Mesenteric fat pad (tissue), 1 donor: Measurements from ENCODE around the gene ZSWIM3. TPM values are rescaled to one million over a fixed set of nuclear protein-coding genes. Genes with fewer than 3 reads are reported as not detected.
"Not testable (repeated sequence)": the region's sequence is repeated elsewhere in the genome, so short reads cannot be mapped to it uniquely, and the experiment has no call there.

Source experiments
- DNase-seq: peaks from one replicate; pipeline ENCODE4 v3.0.0-alpha.2; 2020; ENCODE audit warnings: low spot score
- total RNA-seq: library from RNA; stranded (reverse); fragmentation: NEBNext Ultra II Directional; extraction: Animal tissue kit (Norgen Biotek cat#: 25700); gene quantifications from one replicate; pipeline ENCODE4 v1.2.1, GENCODE V29; 2021
- donor health status: DM: yes; HTN: yes; CAD: no.

ZSWIM3 gene
- total RNA-seq, 1 donor from 2014 or later, result 2.2 TPM

DNA sequence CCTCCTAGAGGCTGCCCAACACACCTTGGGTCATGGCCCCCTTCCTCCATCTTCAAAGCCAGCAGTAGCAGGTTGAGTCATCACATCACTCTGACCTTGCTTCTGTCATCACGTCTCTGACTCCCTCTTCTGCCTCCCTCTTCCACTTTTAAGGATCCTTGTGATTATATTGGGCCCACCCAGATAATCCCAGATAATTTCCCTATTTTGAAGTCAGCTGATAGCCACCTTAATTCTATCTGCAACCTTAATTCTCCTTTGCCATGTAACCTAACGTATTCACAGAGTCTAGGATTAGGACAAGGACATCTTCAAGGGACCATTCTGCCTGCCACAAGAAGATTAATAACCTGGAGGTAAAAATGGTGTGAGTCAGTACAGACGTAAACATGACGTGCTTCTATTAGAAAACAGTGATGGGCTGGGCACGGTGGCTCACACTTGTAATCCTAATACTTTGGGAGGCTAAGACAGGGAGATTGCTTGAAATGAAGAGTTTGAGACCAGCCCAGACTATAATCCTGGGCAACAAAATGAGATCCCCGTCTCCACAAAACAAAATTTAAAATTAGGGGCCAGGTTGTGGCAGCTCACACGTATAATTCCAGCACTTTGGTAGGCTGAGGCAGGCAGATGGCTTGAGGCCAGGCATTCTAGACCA lies 3.3 kb downstream of the ZSWIM3 start:
- no peak for DNase-seq

DNA sequence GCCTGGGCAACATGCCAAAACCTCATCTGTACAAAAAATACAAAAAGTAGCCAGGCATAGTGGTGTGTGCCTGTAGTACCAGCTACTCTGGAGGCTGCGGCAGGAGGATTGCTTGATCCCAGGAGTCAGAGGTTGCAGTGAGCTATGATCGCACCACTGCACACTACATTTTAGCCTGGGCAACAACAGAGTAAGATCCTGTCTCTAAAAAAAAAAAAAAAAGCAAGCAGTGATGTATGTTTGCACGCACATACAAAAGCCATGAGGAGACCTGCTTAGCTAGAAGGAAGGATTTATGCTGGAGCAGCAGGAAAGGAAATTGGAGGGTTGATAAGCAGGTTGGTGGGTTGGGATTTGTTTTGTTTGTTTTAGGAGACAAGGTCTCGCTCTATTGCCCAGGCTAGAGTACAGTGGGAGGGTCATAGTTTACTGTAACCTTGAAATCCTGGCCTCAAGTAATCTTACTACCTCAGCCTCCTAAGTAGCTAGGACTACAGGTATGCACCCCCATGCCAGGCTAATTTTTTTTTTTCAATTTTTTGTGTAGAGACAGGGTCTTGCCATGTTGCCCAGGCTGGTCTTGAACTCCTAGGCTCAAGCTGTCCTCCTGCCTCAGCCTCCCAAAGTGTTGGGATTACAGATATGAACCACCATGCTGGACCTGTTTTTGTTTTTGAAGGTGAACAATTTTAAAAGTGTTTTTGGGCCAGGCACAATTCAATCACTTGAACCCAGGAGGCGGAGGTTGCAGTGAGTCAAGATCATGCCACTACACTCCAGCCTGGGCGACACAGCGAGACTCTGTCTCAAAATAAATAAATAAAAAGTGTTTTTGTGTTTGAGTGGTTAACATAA lies 4.0 kb downstream of the ZSWIM3 start:
- no peak for DNase-seq

DNA sequence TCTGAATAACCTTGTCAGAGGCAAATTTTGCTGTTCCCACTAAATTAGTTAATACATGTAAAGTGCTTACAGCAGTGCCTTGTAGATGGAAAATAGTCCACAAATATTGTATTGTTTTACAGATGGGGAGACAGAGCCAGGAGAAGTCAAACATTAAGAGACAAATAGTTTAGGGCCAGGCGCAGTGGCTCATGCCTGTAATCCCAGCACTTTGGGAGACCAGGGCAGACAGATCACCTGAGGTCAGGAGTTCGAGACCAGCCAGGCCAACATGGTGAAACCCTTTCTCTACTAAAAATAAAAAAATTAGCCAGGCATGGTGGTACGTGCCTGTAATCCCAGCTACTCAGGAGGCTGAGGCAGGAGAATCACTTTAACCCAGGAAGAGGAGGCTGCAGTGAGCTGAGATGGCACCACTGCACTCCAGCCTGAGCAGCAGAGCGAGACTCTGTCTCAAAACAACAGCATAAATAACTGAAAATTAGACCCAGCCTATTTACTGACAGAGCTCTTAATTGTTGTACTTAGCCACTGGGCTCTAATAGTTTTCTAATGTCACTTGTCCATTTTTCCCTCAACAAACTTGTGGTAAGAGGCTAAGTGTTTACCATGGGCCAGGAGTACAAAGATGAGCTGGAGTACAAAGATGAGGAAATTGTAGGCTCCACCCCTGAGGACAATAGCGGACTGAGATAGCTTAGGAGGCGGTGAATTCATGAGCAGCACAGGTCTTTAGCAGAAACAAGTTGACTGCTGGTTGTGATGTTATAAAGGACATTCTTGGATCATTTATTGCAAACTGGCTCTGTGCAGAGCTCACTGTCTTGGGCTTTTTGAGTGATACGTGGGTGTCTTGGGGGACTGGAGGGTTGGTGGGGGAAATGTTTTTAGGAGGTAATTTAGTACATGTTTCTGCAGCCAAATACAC lies 6.4 kb downstream of the ZSWIM3 start:
- DNase-seq, result no peak

DNA sequence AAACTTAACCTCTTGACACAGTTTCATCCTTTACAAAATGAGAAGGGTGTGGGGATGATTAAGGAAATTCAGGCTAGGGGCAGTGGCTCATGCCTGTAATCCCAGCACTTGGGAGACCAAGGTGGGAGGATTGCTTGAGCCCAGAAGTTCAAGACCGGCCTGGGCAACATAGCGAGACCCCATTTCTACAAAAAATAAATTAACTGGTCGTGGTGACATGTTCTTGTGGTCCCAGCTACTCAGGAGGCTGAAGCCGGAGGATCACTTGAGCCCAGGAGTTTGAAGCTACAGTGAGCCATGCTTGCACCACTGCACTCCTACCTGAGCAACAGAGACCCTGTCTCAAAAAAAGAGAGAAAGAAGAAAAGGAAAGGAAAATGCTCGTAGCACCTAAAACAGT lies 9.0 kb downstream of the ZSWIM3 start:
- DNase-seq, result no peak

DNA sequence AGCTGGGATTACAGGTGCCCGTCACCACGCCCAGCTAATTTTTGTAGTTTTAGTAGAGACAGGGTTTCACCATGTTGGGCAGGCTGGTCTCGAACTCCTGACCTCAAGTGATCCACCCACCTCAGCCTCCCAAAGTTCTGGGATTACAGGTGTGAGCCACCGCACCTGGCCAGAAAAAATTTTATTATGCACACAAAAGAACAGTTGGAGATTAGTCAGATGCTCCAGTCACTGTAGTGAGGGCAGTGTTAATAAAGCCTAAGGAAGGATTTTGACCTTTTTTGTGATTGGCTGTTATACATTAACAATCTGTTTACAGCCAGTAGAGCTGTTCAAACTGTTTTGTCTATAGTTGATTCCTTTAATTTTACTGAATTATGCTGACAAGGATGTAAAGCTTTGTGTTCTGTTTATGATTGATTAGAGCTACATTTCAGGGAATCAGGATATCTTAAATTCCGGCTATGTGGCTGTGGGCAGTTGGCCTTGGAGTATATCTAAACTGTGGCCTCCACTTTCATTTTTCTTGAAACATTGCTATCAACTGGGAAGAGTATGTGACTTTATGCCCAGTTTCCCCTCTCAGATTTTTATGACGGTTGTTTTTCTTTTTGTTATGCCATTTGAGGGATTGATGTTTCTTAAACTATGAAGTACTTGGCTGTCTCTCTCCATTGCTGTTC lies 9.9 kb downstream of the ZSWIM3 start:
- DNase-seq, result no peak

DNA sequence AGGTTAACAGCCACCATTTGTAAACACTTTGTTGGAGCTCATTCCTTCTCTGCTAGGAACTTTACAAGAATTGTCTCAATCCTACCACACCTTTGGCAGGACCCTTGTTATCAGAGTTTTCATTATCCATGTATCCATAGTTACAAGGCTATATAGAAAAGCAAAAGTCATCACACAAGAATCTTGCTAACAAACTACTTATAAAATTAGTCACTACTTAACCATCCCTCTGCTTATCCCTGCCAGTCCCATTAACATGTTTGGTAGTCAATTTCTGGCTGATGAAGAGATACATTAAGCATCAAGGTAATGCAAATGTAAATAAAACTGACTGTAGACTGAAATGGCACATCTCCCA lies 10.4 kb downstream of the ZSWIM3 start:
- no peak for DNase-seq

DNA sequence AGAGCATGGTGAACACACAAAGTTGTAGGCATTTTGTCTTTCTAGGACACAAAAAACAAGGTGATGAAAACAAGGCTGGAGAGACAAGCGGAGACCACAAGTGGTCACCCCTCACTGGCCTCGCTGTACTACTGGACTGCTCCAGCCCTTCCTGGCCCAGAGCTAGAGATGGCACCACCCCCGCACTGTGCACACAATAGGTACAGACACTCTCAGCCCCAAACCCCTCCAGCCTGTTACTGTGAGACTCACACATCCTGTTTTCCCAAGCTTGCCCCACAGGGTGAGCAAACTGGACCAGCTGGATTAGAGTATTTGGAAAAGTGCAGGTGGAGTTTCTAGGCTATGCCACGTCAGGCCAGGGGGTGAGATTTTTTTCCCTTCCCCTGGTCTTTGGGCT lies 15.2 kb downstream of the ZSWIM3 start:
- no peak for DNase-seq

DNA sequence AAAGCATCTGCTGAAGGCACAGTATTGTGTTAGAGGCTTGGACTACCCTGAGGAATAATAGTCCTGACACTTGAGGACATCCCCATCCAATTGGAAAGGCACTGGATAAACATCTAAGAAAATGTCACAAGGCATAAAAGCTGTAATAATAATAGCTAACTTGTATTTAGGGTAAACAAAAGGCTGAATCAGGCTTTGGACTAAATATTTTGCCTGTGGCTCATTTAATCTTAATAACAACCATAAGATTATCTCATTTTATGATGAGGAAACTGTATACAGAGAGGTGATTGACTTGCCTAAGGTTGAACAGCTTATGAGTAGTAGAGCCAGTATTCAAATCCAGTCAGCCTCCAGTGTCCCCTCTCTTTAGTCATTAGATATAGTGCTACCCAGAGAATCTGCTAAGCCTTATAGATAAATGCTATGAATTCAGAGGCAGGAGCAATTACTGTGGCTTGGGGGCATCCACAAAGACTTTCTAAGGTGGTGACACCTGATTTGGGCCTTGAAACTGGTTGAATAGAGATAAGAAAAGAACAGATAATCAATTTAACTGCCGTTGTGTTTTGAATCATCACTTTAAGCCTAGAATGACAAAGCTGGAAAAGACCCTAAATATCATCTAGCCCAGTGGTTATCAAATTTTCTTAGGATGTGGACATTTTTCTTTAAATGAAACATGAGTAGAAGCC lies 16.1 kb downstream of the ZSWIM3 start:
- no peak for DNase-seq

DNA sequence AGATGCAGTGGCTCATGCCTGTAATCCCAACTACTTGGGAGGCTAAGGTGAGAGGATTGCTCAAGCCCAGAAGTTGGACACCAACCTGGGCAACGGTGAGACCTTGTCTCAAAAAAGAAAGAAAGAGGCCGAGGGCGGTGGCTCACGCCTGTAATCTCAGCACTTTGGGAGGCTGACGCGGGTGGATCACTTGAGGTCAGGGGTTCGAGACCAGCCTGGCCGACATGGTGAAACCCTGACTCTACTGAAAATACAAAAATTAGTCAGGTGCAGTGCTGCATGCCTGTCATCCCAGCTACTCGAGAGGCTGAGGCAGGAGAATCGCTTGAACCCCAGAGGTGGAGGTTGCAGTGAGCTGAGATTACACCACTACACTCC lies 16.7 kb downstream of the ZSWIM3 start:
- not testable (repeated sequence) for DNase-seq

DNA sequence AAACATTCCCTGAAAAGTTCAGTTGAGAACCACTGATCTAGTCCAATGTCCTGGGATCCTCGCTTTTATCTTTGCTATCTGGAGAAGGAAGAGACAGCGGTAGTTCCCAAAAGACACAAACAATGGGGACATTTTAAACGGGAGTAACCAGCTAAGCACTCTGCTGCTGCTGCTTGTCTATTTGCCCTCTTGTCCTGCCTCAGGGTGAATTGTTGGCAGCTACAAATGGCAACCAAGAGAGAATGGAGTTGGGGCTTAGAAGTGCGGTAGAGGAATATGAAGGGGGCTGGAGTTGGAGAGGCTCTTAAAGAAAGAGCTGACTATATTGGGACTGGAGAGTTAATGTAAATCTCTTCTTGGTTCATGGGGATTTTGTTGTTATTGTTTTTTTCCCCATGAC lies 17.2 kb downstream of the ZSWIM3 start:
- DNase-seq, result no peak

DNA sequence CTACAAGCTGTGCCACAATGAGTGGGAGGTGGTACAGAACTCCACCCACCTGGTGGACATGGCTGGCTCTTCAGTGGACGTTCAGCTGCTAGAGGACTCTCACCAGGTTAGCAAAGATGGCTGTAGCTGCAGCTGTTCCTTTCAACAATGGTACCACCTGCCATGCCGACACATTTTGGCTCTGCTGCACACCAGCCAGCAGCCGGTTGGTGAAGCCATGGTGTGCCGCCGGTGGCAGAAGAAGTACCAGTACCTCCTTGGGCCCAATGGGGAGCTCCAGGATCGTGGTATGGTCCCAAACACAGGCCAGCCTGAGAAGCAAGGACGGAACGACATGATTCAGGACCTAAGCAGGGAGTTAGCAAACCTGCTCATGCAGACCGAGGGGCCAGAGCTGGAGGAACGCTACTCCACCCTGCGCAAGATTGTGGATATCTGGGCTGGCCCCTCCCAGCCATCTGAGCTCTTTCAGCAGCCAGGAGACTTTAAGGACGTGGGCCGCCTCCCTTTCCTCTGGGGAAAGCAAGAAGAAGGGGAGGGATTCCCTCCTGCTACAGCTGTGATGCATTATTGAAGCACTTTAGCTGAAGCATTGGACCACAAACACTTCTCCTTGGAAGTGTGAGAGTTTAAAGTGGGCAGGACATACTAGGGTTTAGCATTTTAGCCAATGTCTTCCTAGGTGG lies 20.8 kb downstream of the ZSWIM3 start:
- DNase-seq, result no peak

DNA sequence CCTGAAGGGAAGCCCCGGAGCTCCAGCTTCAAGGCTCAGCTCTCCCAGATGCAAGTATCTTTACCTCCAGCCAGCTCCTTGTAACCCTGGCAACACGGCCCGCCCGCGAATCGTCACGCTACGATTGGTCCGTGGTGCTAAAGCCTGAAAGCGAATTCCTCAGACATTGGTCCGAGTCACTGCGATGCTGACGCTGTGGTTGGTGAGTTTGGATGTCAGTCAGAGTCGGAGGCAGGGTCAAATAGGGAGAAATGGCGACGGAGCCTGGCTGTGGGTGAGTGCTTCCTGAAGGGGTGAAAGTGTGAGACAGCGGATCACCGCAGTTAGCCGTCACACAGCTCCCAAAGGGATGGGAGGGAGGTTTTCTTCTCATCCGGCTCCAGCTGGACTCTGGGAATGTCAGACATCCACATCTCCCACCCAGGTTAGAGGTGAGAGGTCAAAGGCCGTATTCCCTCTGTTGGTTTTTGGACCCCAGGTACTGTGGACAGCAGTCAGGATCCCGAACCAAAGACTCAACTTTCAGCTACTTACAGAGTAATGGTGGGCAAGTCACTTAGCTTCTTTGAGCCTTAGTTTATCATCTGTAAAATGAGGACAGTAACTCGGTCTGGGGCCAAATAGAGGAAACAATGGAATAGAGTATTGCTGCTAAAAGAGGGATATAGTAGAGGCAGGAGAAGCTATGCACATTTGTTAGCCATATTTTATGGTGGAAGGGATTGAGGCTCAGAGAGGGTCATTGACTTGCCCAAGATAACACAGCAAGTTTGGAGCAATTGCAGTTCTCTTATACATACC lies 23.8 kb downstream of the ZSWIM3 start, which contains the start of gene ZSWIM1:
Gene ZSWIM1 (plus strand): TSS at position 240 of the 801 bp plus-strand sequence. CDS start 1,366 bp downstream, outside the sequence.
- DNase-seq, result peak; percentile 99

DNA sequence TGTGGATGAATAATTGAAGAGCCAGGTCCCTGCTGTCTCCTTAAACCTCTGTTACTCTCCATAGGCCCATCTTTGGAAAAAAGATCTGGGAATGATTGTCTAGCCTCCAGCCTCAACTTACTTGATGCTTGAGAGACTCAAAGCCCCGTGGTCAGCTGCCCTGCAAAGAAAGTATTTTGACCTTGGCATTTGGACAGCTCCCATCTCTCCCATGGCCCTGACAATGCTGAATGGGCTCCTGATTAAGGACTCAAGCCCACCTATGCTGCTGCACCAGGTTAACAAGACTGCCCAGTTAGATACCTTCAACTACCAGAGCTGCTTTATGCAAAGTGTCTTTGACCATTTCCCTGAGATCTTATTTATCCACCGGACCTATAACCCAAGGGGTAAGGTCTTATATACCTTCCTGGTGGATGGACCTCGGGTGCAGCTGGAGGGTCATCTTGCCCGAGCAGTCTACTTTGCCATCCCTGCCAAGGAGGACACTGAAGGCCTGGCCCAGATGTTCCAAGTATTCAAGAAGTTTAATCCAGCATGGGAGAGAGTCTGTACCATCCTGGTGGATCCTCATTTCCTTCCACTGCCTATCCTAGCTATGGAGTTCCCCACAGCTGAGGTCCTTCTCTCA lies 25.2 kb downstream of the ZSWIM3 start:
- DNase-seq, result no peak

DNA sequence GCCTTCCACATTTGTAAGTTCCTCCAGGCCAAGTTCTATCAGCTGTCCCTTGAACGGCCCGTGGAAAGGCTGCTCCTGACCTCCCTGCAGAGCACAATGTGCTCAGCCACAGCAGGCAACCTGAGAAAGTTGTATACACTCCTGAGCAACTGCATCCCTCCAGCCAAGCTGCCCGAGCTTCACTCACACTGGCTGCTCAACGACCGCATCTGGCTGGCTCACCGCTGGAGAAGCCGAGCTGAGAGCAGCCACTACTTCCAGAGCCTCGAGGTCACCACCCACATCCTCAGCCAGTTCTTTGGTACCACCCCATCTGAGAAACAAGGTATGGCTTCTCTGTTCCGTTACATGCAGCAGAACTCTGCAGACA lies 25.7 kb downstream of the ZSWIM3 start:
- no peak for DNase-seq

DNA sequence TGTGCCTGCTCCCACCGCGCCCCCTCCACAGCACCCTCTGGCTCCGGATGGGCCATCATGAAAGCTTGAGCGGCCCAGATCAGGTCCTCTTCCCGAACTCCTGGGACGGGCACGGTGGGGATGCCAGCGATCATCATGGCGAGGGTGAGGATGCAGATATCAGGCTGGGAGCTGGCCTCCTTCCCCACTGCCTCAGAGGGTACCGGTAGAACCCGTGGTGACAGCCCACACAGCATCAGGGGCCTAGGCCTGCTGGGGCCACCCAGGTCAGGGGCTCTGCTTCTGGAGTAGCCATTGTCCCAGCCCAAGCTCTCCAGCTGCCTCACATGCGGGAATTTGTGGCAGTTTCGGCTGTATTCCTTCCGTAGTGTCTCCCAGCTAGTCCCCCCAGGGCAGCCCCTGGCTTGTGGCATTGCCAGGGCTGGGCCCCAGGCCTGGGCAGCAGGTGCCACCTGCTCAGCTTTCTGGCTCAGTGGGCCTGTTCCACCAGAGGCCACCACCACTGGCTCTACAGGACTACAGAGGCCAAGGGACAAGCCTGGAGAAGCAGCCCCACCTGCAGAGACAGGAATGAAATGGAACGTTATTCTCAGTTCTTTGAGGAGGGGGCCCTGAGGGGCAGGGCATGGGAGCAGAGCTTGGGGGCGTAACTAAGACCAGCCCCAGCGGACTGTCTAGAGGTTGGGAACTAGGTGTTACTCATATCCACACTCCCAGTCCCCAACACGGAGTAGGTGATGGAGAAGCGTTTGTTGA lies 29.4 kb downstream of the ZSWIM3 start:
- no peak for DNase-seq

DNA sequence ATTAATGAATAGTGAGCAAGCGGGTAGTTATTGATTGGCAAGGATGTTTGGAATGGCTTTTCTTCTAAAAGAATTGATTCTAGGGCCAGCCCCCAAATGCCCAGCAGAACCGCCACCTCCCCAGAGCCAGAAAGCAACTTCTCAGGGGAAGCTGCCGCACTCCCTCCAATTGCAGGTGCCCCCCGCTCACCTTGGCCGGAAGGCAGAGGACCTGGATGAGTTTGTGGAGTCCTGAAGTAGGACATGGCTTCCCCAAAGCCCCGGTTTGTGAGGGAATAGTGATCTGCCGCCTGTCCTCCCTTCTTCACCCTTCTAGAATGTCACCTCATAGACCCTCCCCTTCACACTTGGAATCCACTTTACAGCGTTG lies 29.9 kb downstream of the ZSWIM3 start, which contains the start of gene SPATA25:
Gene SPATA25 (minus strand): TSS at position 277 of the 370 bp plus-strand sequence. CDS start 32 bp downstream, at position 245.
- no peak for DNase-seq

DNA sequence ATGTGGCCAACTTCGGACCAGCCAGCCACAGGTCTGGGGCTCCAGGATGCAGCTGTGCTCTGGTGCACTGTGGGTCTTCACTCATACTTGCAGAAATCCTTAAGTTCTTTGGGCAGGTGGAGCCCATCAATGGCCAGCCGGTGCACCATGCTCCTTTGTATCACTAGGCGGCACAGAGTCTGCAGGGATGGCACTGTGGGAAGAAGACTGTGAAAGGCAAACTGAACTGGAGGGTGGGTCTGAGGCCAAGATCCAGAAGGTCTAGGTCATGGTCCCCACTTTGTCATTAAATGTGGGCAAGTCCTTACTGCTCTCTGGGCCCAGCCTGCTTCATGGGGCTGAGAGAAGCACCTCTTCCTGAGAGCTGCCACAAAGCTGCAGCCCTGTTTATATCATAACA lies 31.3 kb downstream of the ZSWIM3 start:
- no peak for DNase-seq
